Thyroid gland (tissue), 4 donors: ENCODE measurements around the gene KY. TPM values are rescaled to one million over a fixed set of nuclear protein-coding genes. Genes with fewer than 3 reads are reported as not detected.

ENCODE experiments used
- DNase-seq, 2 donors: peaks; one replicate each; pipeline ENCODE4 v3.0.0-alpha.2; 2019
- H3K27ac ChIP-seq, 3 donors: fragments of 200-600 bp; sonication (generic); 1 replicate in 2 of 3; 2 replicates in 1 of 3; pipeline ENCODE4 v1.5.1; 2016 to 2019; ENCODE audit warnings: mild to moderate bottlenecking in 1 of 3, moderate library complexity in 1 of 3
- H3K27me3 ChIP-seq: fragments of 200-600 bp; sonication (generic); one replicate; pipeline ENCODE4 v1.5.1; 2019
- H3K36me3 ChIP-seq, 2 donors: fragments of 200-600 bp; sonication (generic); one replicate each; pipeline ENCODE4 v1.5.1; 2016 to 2019
- H3K4me1 ChIP-seq, 2 donors: fragments of 200-600 bp; sonication (generic); one replicate each; pipeline ENCODE4 v1.5.1; 2017 to 2019
- H3K4me3 ChIP-seq, 3 donors: fragments of 200-600 bp; sonication (generic); replicated peaks in 1 of 3; 1 replicate in 2 of 3; 2 replicates in 1 of 3; pipeline ENCODE4 v1.5.1; 2016; ENCODE audit warnings: mild to moderate bottlenecking in 1 of 3
- H3K9me3 ChIP-seq: fragments of 200-600 bp; sonication (generic); one replicate; pipeline ENCODE4 v1.5.1; 2017
- POLR2A ChIP-seq, 2 donors: fragments of 450-650 bp; IDR thresholded peaks; one replicate each; pipeline ENCODE4 v1.6.1; 2017; ENCODE audit warnings: antibody characterized with exemption in 2 of 2, mild to moderate bottlenecking in 2 of 2, moderate library complexity in 1 of 2
- WGBS, 2 donors: methylation state at CpG; one replicate each; pipeline ENCODE4 v1.1.5; 2017; 5-methylcytosine and 5-hydroxymethylcytosine counted together
- intact Hi-C: fragments of 100-400 bp; cut with DNase I; formaldehyde crosslinking; loops from one replicate; pipeline ENCODE4 v1.15.1; 2023
- total RNA-seq, 4 donors: library from RNA; depleted of rRNA; stranded (reverse); fragments of >200 nt; gene quantifications; one replicate each; pipeline ENCODE4 v1.2.3, GENCODE V29; 2016
- TF ChIP-seq, protein P1 (sequence below), 6 experiments: fragments of 200-600 bp in 3 of 6; fragments of 450-650 bp in 3 of 6; sonication (generic) in 3 of 6; IDR thresholded peaks; one replicate each; pipeline ENCODE4 v1.5.1; 2016 to 2019; ENCODE audit warnings: antibody characterized with exemption in 6 of 6, mild to moderate bottlenecking in 2 of 6, inconsistent platforms in 1 of 6, moderate library complexity in 1 of 6

KY gene
- total RNA-seq, 4 donors from 2014 or later: 3.2 to 10.2 (median 7.2) TPM

- Histone ChIP-seq H3K4me3 (no peak overlapping the region), H3K9me3 (no peaks in the 10 kb centered on the region), H3K27ac (no peak overlapping the region), H3K4me1 (no peaks in the 10 kb centered on the region), H3K27me3 (no peaks in the 10 kb centered on the region), H3K36me3 (no peaks in the 10 kb centered on the region)
- WGBS, 2 donors: 84 to 92% methylated on average over 4 of the region's 4 CpGs
- no peak for DNase-seq
- TF ChIP-seq, protein P1, sequence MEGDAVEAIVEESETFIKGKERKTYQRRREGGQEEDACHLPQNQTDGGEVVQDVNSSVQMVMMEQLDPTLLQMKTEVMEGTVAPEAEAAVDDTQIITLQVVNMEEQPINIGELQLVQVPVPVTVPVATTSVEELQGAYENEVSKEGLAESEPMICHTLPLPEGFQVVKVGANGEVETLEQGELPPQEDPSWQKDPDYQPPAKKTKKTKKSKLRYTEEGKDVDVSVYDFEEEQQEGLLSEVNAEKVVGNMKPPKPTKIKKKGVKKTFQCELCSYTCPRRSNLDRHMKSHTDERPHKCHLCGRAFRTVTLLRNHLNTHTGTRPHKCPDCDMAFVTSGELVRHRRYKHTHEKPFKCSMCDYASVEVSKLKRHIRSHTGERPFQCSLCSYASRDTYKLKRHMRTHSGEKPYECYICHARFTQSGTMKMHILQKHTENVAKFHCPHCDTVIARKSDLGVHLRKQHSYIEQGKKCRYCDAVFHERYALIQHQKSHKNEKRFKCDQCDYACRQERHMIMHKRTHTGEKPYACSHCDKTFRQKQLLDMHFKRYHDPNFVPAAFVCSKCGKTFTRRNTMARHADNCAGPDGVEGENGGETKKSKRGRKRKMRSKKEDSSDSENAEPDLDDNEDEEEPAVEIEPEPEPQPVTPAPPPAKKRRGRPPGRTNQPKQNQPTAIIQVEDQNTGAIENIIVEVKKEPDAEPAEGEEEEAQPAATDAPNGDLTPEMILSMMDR (IDR thresholded peaks at IDR 0.05): no peak
- no peak for TF ChIP-seq POLR2A (IDR thresholded peaks at IDR 0.05)
- intact Hi-C loops: no loop called here
Measured at GRCh38 chr3:134696155-134696554, 45.3 kb upstream of the KY start.

DNA sequence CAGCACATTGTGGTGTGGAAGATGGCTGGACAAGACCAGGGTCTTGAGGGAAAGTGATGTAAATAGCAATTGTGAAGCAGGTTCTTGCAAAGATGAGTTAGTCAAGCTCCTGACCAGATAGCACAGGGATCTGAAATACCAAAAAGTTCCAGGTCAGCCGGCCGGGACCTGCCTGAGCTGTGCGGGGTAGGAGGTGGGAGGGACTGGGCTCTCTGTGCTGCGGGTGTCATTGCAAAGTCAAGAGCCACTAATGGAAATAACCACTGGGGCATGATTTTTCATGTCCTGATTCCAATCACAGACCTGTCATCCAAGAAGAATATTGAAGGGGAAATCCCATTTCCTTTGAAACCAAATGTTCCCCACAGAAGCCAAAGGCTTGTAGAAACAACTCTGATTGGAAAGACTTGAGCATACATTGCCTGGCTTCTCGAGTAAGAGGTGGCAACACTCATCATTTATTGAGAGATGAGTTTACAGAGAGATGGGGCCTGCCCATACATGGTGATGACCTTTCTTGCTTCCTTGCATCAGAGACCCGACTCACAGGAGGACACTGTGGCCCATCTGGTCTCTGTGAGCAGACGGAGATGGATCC lies 44.2 kb upstream of the KY start:
- intact Hi-C loops: no loop called here
- H3K27ac ChIP-seq: no peak overlapping the region
- no peak overlapping the region for H3K4me3 ChIP-seq
- no peak for TF ChIP-seq POLR2A (IDR thresholded peaks at IDR 0.05)
- TF ChIP-seq, protein P1 (IDR thresholded peaks at IDR 0.05): no peak
- H3K4me1 ChIP-seq: no peaks in the 10 kb centered on the region
- H3K36me3 ChIP-seq: no peaks in the 10 kb centered on the region
- no peak for DNase-seq
- no peaks in the 10 kb centered on the region for H3K9me3 ChIP-seq
- H3K27me3 ChIP-seq: no peaks in the 10 kb centered on the region
- 53 to 58% methylated on average over 7 of the region's 7 CpGs for WGBS, 2 donors

DNA sequence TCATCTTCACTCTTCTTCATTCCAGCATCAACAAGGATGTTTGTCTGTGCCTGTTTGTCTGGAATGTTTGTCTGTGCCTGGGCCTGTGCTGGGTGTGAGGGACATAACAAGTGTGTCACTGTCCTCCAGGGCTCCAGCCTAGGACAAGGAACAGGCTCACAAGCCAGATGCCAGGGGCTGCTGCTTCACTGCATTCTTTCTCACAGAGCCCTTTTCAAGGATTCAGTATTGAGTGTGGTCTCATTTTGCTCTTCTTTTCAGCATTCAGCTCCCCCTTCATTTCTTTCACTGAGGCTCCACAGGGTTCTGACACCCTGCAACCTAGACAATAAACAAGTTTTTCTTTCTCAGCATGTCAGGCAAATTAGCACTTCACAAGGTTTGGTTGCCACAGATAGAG lies 43.6 kb upstream of the KY start:
- Histone ChIP-seq H3K36me3 (no peaks in the 10 kb centered on the region), H3K27me3 (no peaks in the 10 kb centered on the region), H3K27ac (no peak overlapping the region), H3K4me1 (no peaks in the 10 kb centered on the region), H3K4me3 (no peak overlapping the region), H3K9me3 (no peaks in the 10 kb centered on the region)
- TF ChIP-seq, protein P1 (IDR thresholded peaks at IDR 0.05): no peak
- no peak for TF ChIP-seq POLR2A (IDR thresholded peaks at IDR 0.05)
- intact Hi-C loops: no loop called here
- no peak for DNase-seq

DNA sequence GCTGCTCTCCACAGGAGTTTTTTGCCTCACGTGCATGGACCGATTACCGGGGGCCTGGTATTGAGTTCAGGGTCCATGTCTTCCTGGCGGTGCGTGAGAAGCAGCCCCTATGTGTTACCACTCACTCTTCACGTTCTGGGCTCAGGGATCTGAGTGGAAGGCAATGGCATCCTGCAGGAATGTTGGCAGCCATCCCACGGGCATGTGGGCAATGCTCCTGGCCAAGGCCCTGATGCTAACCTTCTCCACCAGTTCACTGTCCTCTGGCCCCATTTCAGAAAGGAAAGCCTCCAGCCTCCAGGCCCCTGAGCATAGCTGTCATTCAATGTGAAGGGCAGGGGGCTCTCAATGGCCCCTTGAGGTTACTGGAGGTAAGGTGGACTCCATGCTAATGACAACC lies 43.0 kb upstream of the KY start:
- TF ChIP-seq, protein P1 (IDR thresholded peaks at IDR 0.05): no peak
- TF ChIP-seq POLR2A (IDR thresholded peaks at IDR 0.05): no peak
- Histone ChIP-seq H3K36me3 (no peaks in the 10 kb centered on the region), H3K27me3 (no peaks in the 10 kb centered on the region), H3K27ac (no peak overlapping the region), H3K4me3 (no peak overlapping the region), H3K9me3 (no peaks in the 10 kb centered on the region), H3K4me1 (no peaks in the 10 kb centered on the region)
- intact Hi-C loops: no loop called here
- DNase-seq: peak; percentile 53 to 56
- 74 to 83% methylated on average over 7 of the region's 7 CpGs for WGBS, 2 donors

DNA sequence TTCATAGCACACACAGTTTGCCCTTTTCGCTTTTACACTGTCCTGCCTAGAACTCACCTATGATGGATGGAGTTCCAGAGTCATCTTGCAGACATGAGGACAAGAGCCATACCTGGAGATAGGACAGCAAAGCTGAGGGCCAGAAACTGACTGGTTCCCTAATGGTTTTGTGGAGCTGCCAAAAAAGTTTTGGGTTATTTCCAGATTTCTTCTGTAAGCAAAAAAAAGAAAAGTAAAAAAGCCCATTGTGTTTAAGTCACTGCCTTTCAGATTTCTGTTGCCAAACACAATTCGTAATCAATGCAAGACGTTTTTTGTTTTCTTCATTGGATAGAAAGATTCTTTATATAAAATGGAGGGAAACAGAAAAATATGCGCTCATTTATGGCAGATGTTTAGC lies 42.4 kb upstream of the KY start:
- Histone ChIP-seq H3K9me3 (no peaks in the 10 kb centered on the region), H3K27ac (no peak overlapping the region), H3K4me3 (no peak overlapping the region), H3K27me3 (no peaks in the 10 kb centered on the region), H3K36me3 (no peaks in the 10 kb centered on the region), H3K4me1 (no peaks in the 10 kb centered on the region)
- no peak for TF ChIP-seq POLR2A (IDR thresholded peaks at IDR 0.05)
- TF ChIP-seq, protein P1 (IDR thresholded peaks at IDR 0.05): no peak
- no peak for DNase-seq
- WGBS, 2 donors: 64 to 75% methylated on average over 4 of the region's 4 CpGs
- intact Hi-C loops: no loop called here
